ENCODE results near the gene STX5. TPM values are rescaled to one million over a fixed set of nuclear protein-coding genes. Genes with fewer than 3 reads are reported as not detected.

Gene STX5
- total RNA-seq, 2 donors from 2014 or later, result 36.9 to 37.3 TPM

- Histone ChIP-seq H3K27ac (ENCODE audit: low read depth, low read length) (peak overlapping the region; percentile 80), H3K9me3 (ENCODE audit: control insufficient read depth, low read length) (no peaks in the 10 kb centered on the region), H3K27me3 (ENCODE audit: control insufficient read depth, insufficient read depth, low read length, poor library complexity, severe bottlenecking) (no peaks in the 10 kb centered on the region), H3K4me1 (ENCODE audit: control insufficient read depth, insufficient read depth, low read length) (peaks cover 10% of the 10 kb centered on the region), H3K9ac (ENCODE audit: extremely low read depth, low read length, poor library complexity, severe bottlenecking) (peak overlapping the region; percentile 88), H3K36me3 (ENCODE audit: control insufficient read depth, insufficient read depth, low read length) (peaks cover 43% of the 10 kb centered on the region), H3K4me3 (ENCODE audit: low read length) (peak overlapping the region; percentile 96)
- Mint-ChIP-seq H3K36me3 (ENCODE audit: low read depth) (peaks cover 25% of the 10 kb centered on the region), H3K4me1 (peaks cover 19% of the 10 kb centered on the region), H3K9me3 (no peaks in the 10 kb centered on the region), H3K27me3 (ENCODE audit: insufficient read depth) (no peaks in the 10 kb centered on the region), H3K4me3 (peak overlapping the region; percentile 94), H3K27ac (peak overlapping the region; percentile 98)
- peak; percentile 57 for DNase-seq
- WGBS, 2 experiments (ENCODE audit: insufficient coverage in 1 of 2, insufficient read length in 1 of 2), result 40 to 50% methylated on average over 7 to 12 of the region's 12 CpGs
- TF ChIP-seq, protein P1, sequence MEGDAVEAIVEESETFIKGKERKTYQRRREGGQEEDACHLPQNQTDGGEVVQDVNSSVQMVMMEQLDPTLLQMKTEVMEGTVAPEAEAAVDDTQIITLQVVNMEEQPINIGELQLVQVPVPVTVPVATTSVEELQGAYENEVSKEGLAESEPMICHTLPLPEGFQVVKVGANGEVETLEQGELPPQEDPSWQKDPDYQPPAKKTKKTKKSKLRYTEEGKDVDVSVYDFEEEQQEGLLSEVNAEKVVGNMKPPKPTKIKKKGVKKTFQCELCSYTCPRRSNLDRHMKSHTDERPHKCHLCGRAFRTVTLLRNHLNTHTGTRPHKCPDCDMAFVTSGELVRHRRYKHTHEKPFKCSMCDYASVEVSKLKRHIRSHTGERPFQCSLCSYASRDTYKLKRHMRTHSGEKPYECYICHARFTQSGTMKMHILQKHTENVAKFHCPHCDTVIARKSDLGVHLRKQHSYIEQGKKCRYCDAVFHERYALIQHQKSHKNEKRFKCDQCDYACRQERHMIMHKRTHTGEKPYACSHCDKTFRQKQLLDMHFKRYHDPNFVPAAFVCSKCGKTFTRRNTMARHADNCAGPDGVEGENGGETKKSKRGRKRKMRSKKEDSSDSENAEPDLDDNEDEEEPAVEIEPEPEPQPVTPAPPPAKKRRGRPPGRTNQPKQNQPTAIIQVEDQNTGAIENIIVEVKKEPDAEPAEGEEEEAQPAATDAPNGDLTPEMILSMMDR (conservative IDR thresholded peaks at IDR 0.05), result peak; percentile 1
Observed at GRCh38 chr11:62805961-62806441, 25.9 kb downstream of the STX5 start.

DNA sequence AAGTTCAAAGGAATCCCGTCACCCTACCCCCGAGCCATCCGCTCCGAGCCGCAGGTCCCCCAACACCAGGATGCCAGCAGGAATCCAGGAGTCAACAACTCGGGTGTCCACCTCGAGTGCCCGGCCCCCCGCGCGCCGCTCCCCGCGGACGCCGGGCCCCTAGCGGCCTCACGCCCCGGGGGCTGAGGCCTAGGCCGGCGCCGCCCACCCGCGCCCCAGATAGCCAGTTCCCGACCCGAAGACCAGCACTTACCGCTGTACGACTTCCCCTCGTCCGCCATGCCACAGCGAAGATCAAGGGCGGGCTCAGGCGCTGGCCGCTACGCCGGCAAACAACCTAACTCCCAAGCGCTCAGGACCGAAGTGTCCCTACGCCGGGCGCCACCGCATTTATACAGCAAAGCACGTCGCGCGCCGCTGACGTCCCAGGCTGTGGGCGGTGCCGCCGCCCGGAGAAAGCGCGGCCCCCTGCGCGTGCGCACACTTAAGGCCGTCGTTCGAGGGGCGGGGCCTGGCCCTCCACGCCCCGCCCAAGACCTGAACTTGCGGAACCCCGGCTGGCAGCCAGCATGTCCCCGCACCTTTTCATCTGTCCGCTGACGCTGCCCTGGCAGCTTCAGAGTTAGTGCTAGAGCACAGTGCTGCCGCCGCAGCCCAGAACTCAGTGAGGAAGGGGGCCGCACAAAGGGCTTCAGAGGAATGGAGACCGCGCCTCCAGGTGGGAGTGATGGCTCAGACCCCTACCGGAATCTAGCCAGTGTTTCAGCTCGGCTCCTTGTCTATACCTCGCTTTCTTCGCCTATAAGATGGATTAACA is 26.6 kb downstream of the STX5 start, which contains the start of gene NXF1:
Gene NXF1, minus strand, starts transcription at position 365 of the 817 bp plus-strand sequence. Its CDS starts 84 bp downstream, at position 281.
- peak within 1 kb of the TSS; percentile 96 for H3K4me3 ChIP-seq (ENCODE audit: low read length)
- H3K4me1 ChIP-seq (ENCODE audit: control insufficient read depth, insufficient read depth, low read length), result peaks cover 10% of the 10 kb centered on the region
- peak within 1 kb of the TSS; percentile 80 for H3K27ac ChIP-seq (ENCODE audit: low read depth, low read length)
- Mint-ChIP-seq H3K4me1 (peaks cover 19% of the 10 kb centered on the region), H3K36me3 (ENCODE audit: low read depth) (peaks cover 28% of the 10 kb centered on the region), H3K27ac (peak within 1 kb of the TSS; percentile 98), H3K27me3 (ENCODE audit: insufficient read depth) (no peaks in the 10 kb centered on the region), H3K9me3 (no peaks in the 10 kb centered on the region), H3K4me3 (peak within 1 kb of the TSS; percentile 94)
- peak; percentile 98 for DNase-seq
- 0 to 1% methylated on average over 32 to 77 of the region's 77 CpGs for WGBS, 2 experiments (ENCODE audit: insufficient coverage in 1 of 2, insufficient read length in 1 of 2)
- H3K9ac ChIP-seq (ENCODE audit: extremely low read depth, low read length, poor library complexity, severe bottlenecking), result peak within 1 kb of the TSS; percentile 88
- TF ChIP-seq, protein P1 (conservative IDR thresholded peaks at IDR 0.05), result peak; percentile 48
- no peaks in the 10 kb centered on the region for H3K27me3 ChIP-seq (ENCODE audit: control insufficient read depth, insufficient read depth, low read length, poor library complexity, severe bottlenecking)
- H3K9me3 ChIP-seq (ENCODE audit: control insufficient read depth, low read length), result no peaks in the 10 kb centered on the region
- peaks cover 45% of the 10 kb centered on the region for H3K36me3 ChIP-seq (ENCODE audit: control insufficient read depth, insufficient read depth, low read length)

DNA sequence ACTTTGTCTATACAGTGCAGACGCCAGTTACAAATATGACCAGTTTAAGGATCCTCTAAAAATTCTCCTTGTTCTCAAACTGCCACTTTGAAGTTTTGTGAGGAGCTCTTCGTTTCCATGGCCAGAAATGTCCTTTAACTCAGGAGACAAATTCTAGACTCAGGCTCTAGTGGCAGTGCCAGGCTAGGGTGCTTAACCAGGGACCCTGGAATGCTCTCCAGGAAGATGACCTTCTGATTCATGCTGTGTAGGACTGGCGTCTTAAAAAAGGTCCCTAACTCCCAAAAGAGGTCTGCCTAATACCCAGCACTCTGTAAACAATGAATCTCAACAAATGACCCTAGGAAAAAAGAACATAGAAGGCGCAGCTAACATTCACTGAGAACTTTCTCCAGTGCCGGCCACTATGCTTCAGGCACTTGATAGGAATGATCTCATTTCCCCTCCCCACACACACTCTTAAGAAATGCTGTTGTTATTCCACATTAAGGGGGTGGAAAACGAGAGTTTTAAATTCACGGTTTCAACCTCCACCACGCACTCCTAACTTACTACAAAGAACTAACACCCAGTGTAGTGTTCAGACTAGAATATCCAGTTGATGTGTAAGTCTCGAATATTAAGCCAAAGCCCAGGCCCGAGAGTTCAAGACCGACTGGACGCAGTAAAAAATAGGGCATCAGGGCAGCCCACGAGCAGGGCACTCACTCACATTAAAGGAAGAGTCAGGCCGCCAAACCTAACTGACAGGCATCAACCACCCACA is 27.4 kb downstream of the STX5 start:
- H3K27me3 ChIP-seq (ENCODE audit: control insufficient read depth, insufficient read depth, low read length, poor library complexity, severe bottlenecking), result no peaks in the 10 kb centered on the region
- H3K9me3 ChIP-seq (ENCODE audit: control insufficient read depth, low read length), result no peaks in the 10 kb centered on the region
- peaks cover 50% of the 10 kb centered on the region for H3K36me3 ChIP-seq (ENCODE audit: control insufficient read depth, insufficient read depth, low read length)
- H3K4me3 Mint-ChIP-seq, result peak overlapping the region; percentile 94
- WGBS, 2 experiments (ENCODE audit: insufficient coverage in 1 of 2, insufficient read length in 1 of 2), result 15 to 20% methylated on average over 10 to 14 of the region's 14 CpGs
- no peaks in the 10 kb centered on the region for H3K27me3 Mint-ChIP-seq (ENCODE audit: insufficient read depth)
- peaks cover 19% of the 10 kb centered on the region for H3K4me1 Mint-ChIP-seq
- H3K9ac ChIP-seq (ENCODE audit: extremely low read depth, low read length, poor library complexity, severe bottlenecking), result peak overlapping the region; percentile 88
- H3K27ac Mint-ChIP-seq, result peak overlapping the region; percentile 98
- no peaks in the 10 kb centered on the region for H3K9me3 Mint-ChIP-seq
- H3K27ac ChIP-seq (ENCODE audit: low read depth, low read length), result no peak overlapping the region
- TF ChIP-seq, protein P1 (conservative IDR thresholded peaks at IDR 0.05), result no peak
- H3K36me3 Mint-ChIP-seq (ENCODE audit: low read depth), result peaks cover 34% of the 10 kb centered on the region
- DNase-seq, result no peak
- H3K4me1 ChIP-seq (ENCODE audit: control insufficient read depth, insufficient read depth, low read length), result peaks cover 10% of the 10 kb centered on the region
- H3K4me3 ChIP-seq (ENCODE audit: low read length), result peak overlapping the region; percentile 96
